HCT116 (cell line): Measurements from ENCODE around the gene SMARCAD1. TPM values are rescaled to one million over a fixed set of nuclear protein-coding genes. Genes with fewer than 3 reads are reported as not detected.

Source experiments
- ATAC-seq: fragments of 200-7000 bp; cut with Tn5 transposase; 2 replicates; pipeline ENCODE4 v1.9.1; 2020; ENCODE audit warnings: mild to moderate bottlenecking, moderate library complexity
- BruUV-seq: library from RNA; stranded (reverse); fragments of 400-500 nt; replicated peaks from 2 replicates; lab custom pipeline; 2021; lab: Mats Ljungman, UMichigan
- CTCF ChIA-PET: fragments of 300-600 bp; sonication (Branson Sonifier 250); formaldehyde crosslinking; loops from one replicate; lab custom pipeline; 2021; ENCODE audit warnings: antibody characterized with exemption; lab: Charles Lee
- POLR2A ChIA-PET: fragments of 300-600, 350-600 bp; sonication (Branson Sonifier 250); formaldehyde crosslinking; loops from one replicate; lab custom pipeline; 2021; ENCODE audit warnings: antibody characterized with exemption; lab: Charles Lee
- RAD21 ChIA-PET, 2 experiments: fragments of 300-600 bp; sonication (Branson Sonifier 250); formaldehyde crosslinking; loops; one replicate each; lab custom pipeline; 2023; ENCODE audit warnings: low total read pairs in 2 of 2; ENCODE audit not compliant: uncharacterized antibody in 2 of 2, unreplicated experiment in 2 of 2, low non-redundant PET in 1 of 2; lab: Charles Lee
- DNase-seq: peaks from one replicate; pipeline ENCODE4 v3.0.0-alpha.2; 2010; ENCODE audit warnings: low read depth, low spot score
- H2AFZ ChIP-seq: fragments of 200-600 bp; shearing (Covaris generic), sonication (generic); 2 replicates; pipeline ENCODE4 v1.6.1; 2017; ENCODE audit warnings: low read depth, mixed run types, mixed read lengths, antibody characterized with exemption, low read length; ENCODE audit not compliant: poor library complexity, severe bottlenecking
- H3K27ac ChIP-seq: 2 replicates; pipeline ENCODE4 v1.5.1; 2012; ENCODE audit warnings: low read depth, low read length
- H3K27me3 ChIP-seq: fragments of 200-600 bp; sonication (generic); 2 replicates; pipeline ENCODE4 v1.6.1; 2016; ENCODE audit warnings: mixed run types, low read length, mixed read lengths; ENCODE audit not compliant: insufficient read depth
- H3K36me3 ChIP-seq, 2 experiments: fragments of 200-500 bp in 1 of 2; fragments of 200-600 bp in 1 of 2; sonication (Bioruptor generic) in 1 of 2; sonication (generic) in 1 of 2; 2 replicates each; pipeline versions ENCODE4 v1.5.1 to v1.6.1; 2014 to 2016; ENCODE audit warnings: low read length in 2 of 2, inconsistent platforms in 1 of 2, mixed read lengths in 1 of 2, mixed run types in 1 of 2; ENCODE audit not compliant: insufficient read depth in 2 of 2, control insufficient read depth in 1 of 2
- H3K4me1 ChIP-seq, 2 experiments: fragments of 200-600 bp in 1 of 2; sonication (generic) in 1 of 2; 2 replicates each; pipeline versions ENCODE4 v1.5.1 to v1.6.1; 2012 to 2017; ENCODE audit warnings: low read length in 2 of 2, inconsistent platforms in 1 of 2, mild to moderate bottlenecking in 1 of 2, mixed read lengths in 1 of 2, mixed run types in 1 of 2, moderate library complexity in 1 of 2; ENCODE audit not compliant: insufficient read depth in 2 of 2, control insufficient read depth in 1 of 2
- H3K4me2 ChIP-seq: fragments of 200-600 bp; sonication (generic); 2 replicates; pipeline ENCODE4 v1.6.1; 2017; ENCODE audit warnings: mixed run types, low read length, mixed read lengths
- H3K4me3 ChIP-seq, 2 experiments: fragments of 200-600 bp in 1 of 2; sonication (generic) in 1 of 2; replicated peaks in 1 of 2; 2 replicates each; pipeline ENCODE4 v1.5.1; 2011 to 2016; ENCODE audit warnings: low read length in 2 of 2, control low read depth in 1 of 2, low read depth in 1 of 2, mild to moderate bottlenecking in 1 of 2, mixed read lengths in 1 of 2, mixed run types in 1 of 2
- H3K79me2 ChIP-seq: fragments of 200-600 bp; sonication (generic); 2 replicates; pipeline ENCODE4 v1.6.1; 2017; ENCODE audit warnings: mild to moderate bottlenecking, mixed run types, low read length, moderate library complexity, mixed read lengths; ENCODE audit not compliant: insufficient read depth
- H3K9ac ChIP-seq: fragments of 200-600 bp; sonication (generic); 2 replicates; pipeline ENCODE4 v1.6.1; 2016; ENCODE audit warnings: low read length, mixed read lengths
- H3K9me2 ChIP-seq: fragments of 200-600 bp; sonication (generic), shearing (Covaris generic); 2 replicates; pipeline ENCODE4 v1.6.1; 2017; ENCODE audit warnings: mixed run types, mild to moderate bottlenecking, moderate library complexity; ENCODE audit not compliant: insufficient read depth
- H3K9me3 ChIP-seq, 2 experiments: fragments of 200-500 bp in 1 of 2; fragments of 200-600 bp in 1 of 2; sonication (Bioruptor generic) in 1 of 2; sonication (generic) in 1 of 2; 2 replicates each; pipeline ENCODE4 v1.6.1; 2014 to 2017; ENCODE audit warnings: low read length in 2 of 2, mixed read lengths in 2 of 2, inconsistent platforms in 1 of 2, low read depth in 1 of 2, mild to moderate bottlenecking in 1 of 2, mixed run types in 1 of 2, moderate library complexity in 1 of 2; ENCODE audit not compliant: control insufficient read depth in 1 of 2, insufficient read depth in 1 of 2
- H4K20me1 ChIP-seq: fragments of 200-600 bp; sonication (generic), shearing (Covaris generic); 2 replicates; pipeline ENCODE4 v1.6.1; 2017; ENCODE audit warnings: mixed run types, mild to moderate bottlenecking, moderate library complexity; ENCODE audit not compliant: insufficient read depth
- CBX3 ChIP-seq: IDR thresholded peaks from 2 replicates; pipeline ENCODE4 v1.6.1; 2012; ENCODE audit warnings: low read depth
- CEBPB ChIP-seq: IDR thresholded peaks from 2 replicates; pipeline ENCODE4 v1.6.1; 2012; ENCODE audit warnings: low read depth
- EZH2 ChIP-seq: fragments of 200-600 bp; sonication (generic); IDR thresholded peaks from 2 replicates; pipeline ENCODE4 v1.6.1; 2017; ENCODE audit warnings: antibody characterized with exemption, mixed run types
- FOSL1 ChIP-seq: IDR thresholded peaks from 2 replicates; pipeline ENCODE4 v1.6.1; 2012; ENCODE audit warnings: low read depth
- JUND ChIP-seq: IDR thresholded peaks from 2 replicates; pipeline ENCODE4 v1.6.1; 2012
- SIN3A ChIP-seq: IDR thresholded peaks from 2 replicates; pipeline ENCODE4 v1.6.1; 2012; ENCODE audit warnings: low read depth
- SRF ChIP-seq: IDR thresholded peaks from 2 replicates; pipeline ENCODE4 v1.6.1; 2012; ENCODE audit warnings: low read depth
- ZFX ChIP-seq: fragments of 450-650 bp; IDR thresholded peaks from 2 replicates; pipeline ENCODE4 v1.6.1; 2017
- ZNF274 ChIP-seq: fragments of 200-500 bp; sonication (Bioruptor generic); IDR thresholded peaks from 2 replicates; pipeline ENCODE4 v1.6.1; 2014; ENCODE audit warnings: mild to moderate bottlenecking, low read depth, low read length, inconsistent platforms
- intact Hi-C: fragments of 100-400 bp; cut with micrococcal nuclease; formaldehyde crosslinking; loops from 2 replicates; pipeline ENCODE4 v1.10.0; 2022
- total RNA-seq: library from RNA; stranded (reverse); gene quantifications from one replicate; pipeline ENCODE4 v1.2.1, GENCODE V29; 2021; ENCODE audit not compliant: unreplicated experiment
- TF ChIP-seq, protein P1 (sequence below), 3 experiments: fragments of 200-600 bp in 1 of 3; sonication (generic) in 1 of 3; IDR thresholded peaks in 2 of 3; conservative IDR thresholded peaks in 1 of 3; 2 replicates each; pipeline ENCODE4 v1.5.1; 2012 to 2017; ENCODE audit warnings: low read depth in 2 of 3, low read length in 2 of 3, antibody characterized with exemption in 1 of 3, borderline replicate concordance in 1 of 3, control low read depth in 1 of 3, mild to moderate bottlenecking in 1 of 3, mixed read lengths in 1 of 3, mixed run types in 1 of 3, moderate library complexity in 1 of 3; ENCODE audit not compliant: insufficient read depth in 1 of 3
- TF ChIP-seq, protein P2 (sequence below): IDR thresholded peaks from 2 replicates; pipeline ENCODE4 v1.6.1; 2011; ENCODE audit warnings: mild to moderate bottlenecking, low read length, moderate library complexity; ENCODE audit not compliant: insufficient replicate concordance; ENCODE audit errors: extremely low read depth
- TF ChIP-seq, protein P3 (sequence below): IDR thresholded peaks from 2 replicates; pipeline ENCODE4 v1.6.1; 2012

SMARCAD1 gene
- total RNA-seq, 1 experiment from 2014 or later: 33.6 TPM

DNA sequence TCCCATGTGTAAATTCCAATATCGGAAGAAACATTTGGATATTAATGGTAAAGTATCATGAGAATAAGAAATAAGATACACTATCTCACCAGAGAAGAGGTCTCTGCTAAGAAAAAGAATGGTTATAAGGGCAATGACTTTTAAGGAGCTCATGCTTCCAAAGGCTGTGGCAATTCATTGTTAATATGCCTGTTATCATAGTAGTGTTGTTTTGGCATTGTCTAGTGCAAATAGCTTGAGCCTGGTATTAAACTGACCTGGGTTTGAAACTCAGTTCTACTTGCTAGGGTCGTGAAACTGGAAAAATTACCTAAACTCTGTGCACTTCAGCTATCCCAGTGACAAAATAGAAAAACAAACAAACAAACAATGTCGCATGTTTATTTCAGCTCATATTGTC is 126.2 kb downstream of the SMARCAD1 start:
- CTCF ChIA-PET: no interaction called here
- no TSS peak for BruUV-seq
- TF ChIP-seq SIN3A (no peak), FOSL1 (no peak), ZNF274 (no peak), EZH2 (no peak), CEBPB (no peak), SRF (no peak), ZFX (no peak), JUND (no peak), CBX3 (no peak)
- TF ChIP-seq, protein P1, sequence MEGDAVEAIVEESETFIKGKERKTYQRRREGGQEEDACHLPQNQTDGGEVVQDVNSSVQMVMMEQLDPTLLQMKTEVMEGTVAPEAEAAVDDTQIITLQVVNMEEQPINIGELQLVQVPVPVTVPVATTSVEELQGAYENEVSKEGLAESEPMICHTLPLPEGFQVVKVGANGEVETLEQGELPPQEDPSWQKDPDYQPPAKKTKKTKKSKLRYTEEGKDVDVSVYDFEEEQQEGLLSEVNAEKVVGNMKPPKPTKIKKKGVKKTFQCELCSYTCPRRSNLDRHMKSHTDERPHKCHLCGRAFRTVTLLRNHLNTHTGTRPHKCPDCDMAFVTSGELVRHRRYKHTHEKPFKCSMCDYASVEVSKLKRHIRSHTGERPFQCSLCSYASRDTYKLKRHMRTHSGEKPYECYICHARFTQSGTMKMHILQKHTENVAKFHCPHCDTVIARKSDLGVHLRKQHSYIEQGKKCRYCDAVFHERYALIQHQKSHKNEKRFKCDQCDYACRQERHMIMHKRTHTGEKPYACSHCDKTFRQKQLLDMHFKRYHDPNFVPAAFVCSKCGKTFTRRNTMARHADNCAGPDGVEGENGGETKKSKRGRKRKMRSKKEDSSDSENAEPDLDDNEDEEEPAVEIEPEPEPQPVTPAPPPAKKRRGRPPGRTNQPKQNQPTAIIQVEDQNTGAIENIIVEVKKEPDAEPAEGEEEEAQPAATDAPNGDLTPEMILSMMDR (IDR thresholded peaks at IDR 0.05 in 2 of 3, conservative IDR thresholded peaks at IDR 0.05 in 1 of 3; ENCODE audit: borderline replicate concordance in 1 of 3, insufficient read depth in 1 of 3, low read depth in 2 of 3, low read length in 2 of 3): no peak
- TF ChIP-seq, protein P2, sequence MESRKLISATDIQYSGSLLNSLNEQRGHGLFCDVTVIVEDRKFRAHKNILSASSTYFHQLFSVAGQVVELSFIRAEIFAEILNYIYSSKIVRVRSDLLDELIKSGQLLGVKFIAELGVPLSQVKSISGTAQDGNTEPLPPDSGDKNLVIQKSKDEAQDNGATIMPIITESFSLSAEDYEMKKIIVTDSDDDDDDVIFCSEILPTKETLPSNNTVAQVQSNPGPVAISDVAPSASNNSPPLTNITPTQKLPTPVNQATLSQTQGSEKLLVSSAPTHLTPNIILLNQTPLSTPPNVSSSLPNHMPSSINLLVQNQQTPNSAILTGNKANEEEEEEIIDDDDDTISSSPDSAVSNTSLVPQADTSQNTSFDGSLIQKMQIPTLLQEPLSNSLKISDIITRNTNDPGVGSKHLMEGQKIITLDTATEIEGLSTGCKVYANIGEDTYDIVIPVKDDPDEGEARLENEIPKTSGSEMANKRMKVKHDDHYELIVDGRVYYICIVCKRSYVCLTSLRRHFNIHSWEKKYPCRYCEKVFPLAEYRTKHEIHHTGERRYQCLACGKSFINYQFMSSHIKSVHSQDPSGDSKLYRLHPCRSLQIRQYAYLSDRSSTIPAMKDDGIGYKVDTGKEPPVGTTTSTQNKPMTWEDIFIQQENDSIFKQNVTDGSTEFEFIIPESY: no peak
- TF ChIP-seq, protein P3, sequence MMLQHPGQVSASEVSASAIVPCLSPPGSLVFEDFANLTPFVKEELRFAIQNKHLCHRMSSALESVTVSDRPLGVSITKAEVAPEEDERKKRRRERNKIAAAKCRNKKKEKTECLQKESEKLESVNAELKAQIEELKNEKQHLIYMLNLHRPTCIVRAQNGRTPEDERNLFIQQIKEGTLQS: no peak
- TF ChIP-seq, all 23 proteins: peak for 0

More for the DNA sequence above, 126.2 kb downstream of the SMARCAD1 start:
- ATAC-seq (no peak), DNase-seq (no peak)
- RAD21 ChIA-PET: no interaction called here
- no peaks in the 10 kb centered on the region for H3K9me3 ChIP-seq
- no peaks in the 10 kb centered on the region for H3K9me2 ChIP-seq
- intact Hi-C loops: no loop called here
- H3K27ac ChIP-seq: no peak overlapping the region
- no peak overlapping the region for H3K4me3 ChIP-seq
- H3K4me1 ChIP-seq: no peaks in the 10 kb centered on the region
- H4K20me1 ChIP-seq: no peaks in the 10 kb centered on the region
- POLR2A ChIA-PET: no interaction called here
- H2AFZ ChIP-seq: no peak overlapping the region
- H3K36me3 ChIP-seq: no peaks in the 10 kb centered on the region
- no peak overlapping the region for H3K9ac ChIP-seq
- H3K27me3 ChIP-seq: no peaks in the 10 kb centered on the region
- no peak overlapping the region for H3K4me2 ChIP-seq
- no peaks in the 10 kb centered on the region for H3K79me2 ChIP-seq
